ENCODE measurements around the gene ONECUT3.
"Not testable (repeated sequence)": the region's sequence is repeated elsewhere in the genome, so short reads cannot be mapped to it uniquely, and the experiment has no call there.

ONECUT3 gene

DNA sequence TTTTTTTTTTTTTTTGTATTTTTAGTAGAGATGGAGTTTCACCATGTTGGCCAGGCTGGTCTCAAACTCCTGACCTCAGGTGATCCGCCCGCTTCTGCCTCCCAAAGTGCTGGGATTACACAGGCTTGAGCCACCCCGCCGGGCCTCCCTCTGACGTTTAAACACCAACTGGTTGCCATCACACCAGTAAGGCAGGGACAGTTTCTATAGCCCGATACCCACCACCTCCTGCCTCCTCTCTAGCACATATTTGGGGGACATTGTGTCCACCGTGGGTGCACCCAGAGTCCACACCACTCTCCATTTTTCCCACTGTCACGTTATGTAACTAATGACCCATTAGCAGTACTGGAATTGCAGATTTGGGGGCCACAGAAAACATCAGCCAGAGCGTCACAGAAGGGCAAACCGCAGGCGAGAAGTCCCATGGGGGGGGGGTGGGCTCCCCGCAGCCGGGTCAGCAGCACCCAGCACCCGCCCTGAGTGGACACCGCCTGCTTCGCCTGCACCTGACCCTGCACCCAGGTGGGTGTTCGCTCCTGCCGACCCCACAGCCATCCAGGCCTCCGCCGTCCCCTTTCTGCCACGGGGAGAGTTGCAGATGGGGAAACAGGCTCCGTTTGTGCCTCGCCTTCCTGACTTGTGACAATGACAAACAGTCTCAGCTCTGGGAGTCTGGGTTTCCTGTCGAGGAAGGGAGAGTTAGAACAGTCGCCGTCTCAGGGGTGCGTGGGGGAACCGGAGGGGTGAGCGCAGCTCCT, 3.6 kb downstream of the ONECUT3 start:
- DNase-seq = no peak

DNA sequence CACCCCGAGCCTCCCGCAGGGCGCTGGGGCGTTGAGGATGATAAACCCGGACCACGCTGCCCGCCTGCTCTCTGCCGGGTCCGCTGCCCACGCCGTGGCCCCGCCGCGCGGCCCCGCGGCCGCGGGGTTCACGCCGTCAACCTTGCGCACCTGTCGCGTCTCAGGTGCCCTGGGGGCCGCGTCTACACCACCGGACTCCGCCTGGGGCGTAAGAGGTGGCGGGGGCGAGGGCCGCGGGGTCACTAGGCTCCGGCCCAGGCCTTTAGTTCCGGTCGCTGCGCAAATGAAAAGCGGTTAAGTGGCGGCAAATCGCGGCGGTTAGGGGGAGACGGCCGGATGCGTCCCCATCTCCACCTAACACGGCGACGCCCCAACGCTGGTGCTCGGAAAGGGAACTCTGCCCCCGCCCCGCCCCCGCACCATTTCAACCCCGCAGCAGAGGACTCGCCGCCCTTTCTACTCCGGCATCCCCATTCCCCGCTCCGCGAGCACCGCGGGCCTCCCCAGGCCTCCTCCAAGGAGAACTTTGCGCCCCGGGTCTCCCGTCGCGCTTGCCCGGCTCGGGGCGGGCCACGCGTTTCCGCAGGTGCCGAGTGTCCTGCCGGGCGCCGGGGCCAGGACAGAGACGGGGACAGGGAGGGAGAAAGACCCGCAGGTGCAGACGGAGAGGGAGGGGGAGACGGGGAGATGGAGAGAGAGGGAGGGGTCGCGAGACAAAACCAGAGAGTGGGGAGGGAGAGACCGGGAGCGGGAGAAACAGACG, 4.3 kb downstream of the ONECUT3 start:
- no peak for DNase-seq

GRCh38 chr19:1758231-1758577, 4.9 kb downstream of the ONECUT3 start:
- DNase-seq = no peak

DNA sequence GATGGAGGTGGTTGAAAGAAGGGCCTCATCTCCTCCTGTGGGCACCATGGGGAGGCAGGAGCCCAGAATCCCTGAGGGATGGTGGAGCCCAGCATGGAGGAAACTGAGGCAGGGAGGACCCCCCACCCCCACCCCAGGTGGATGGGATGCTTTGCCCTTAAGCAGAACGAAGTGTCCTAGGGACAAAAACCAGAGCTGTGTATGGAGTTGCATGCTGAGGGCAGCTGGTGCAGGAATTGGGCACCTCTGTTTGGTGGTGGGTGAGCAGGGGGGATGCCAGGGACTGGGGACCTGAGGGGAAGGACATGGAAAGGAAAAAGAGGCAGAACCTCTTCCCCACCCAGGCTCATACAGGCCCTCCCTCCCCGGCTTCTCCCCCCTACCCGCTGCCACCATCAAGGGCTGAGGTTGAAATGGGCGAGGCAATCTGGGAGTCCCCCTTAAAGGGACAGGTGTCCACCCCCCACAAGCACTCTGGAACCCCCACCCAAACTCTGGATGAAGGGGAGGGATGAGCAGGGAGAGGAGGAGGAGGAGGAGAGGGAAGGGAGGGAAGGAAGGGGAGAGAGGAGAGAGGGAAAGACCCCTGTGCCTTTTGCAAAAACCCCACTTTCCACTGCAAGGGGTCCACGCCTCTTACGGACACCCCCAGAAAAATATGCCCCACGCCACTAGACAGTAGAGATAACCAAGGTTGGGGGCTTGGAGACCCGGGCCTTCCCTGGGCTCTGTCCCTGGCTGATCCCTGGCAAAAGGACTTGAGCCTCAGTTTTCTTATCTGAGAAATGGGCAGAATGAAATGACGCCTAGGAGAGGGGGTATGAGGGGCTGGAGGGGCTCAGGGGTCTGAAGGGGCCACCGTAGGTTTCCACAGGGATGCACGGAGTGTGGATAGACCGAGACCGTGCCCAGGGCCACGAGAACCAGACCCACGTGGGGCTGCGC, 5.9 kb downstream of the ONECUT3 start:
- no peak for DNase-seq

- DNase-seq = no peak
These were observed 6.7 kb downstream of the ONECUT3 start for GRCh38 chr19:1760020-1760419.

DNA sequence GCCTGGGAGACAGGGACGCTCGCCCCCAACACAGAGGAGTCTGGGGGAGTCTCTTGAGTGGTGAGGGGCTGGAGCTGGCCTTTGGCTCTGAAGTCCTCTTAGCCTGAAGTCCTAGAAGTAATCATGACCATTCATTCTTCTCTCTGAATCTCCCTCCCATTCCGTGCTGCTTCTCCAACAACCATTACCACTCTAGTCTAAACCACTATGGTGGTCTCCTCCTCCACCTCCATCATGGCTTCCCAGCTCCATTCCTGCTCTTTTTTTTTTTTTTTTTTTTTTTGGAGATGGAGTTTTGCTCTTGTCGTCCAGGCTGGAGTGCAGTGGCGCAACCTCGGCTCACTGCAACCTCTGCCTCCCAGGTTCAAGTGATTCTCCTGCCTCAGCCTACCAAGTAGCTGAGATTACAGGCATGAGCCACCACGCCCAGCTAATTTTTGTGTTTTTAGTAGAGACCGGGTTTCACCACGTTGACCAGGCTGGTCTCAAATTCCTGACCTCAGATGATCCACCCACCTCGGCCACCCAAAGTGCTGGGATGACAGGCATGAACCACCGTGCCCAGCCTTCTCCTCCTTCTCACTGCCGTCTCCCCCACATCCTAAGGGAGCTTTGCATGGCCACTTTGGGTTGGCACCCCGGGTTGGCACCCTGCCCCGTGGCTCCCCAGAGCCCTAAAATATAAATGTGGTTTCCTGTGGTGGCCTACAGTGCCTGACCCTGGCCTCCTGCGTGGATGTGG, 7.7 kb downstream of the ONECUT3 start:
- not testable (repeated sequence) for DNase-seq

- no peak for DNase-seq
These were observed 8.4 kb downstream of the ONECUT3 start for GRCh38 chr19:1761528-1762242.

GRCh38 chr19:1762243-1763117, 9.2 kb downstream of the ONECUT3 start:
- no peak for DNase-seq

- no peak for DNase-seq
These were observed 10.6 kb downstream of the ONECUT3 start for GRCh38 chr19:1763648-1764639.

DNA sequence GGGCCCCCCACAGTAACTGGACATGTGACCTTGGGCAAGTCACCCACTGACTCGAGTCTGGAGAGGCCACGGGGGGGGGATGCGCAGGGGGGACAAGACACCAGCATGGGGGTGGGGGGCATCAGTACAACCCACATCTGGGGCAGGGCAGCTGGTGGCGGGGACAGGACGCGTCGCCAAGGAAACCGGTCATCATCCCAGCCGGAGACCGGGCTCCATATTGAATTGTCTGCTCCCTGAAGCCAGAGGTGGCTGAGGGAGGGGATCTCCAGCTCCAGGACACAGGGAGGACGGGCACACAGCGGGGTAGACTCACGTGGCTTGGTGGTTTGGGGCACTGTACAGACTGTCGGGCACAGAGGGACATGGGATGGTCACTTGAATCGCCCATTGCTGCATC, 11.4 kb downstream of the ONECUT3 start:
- no peak for DNase-seq

GRCh38 chr19:1765232-1765903, 12.1 kb downstream of the ONECUT3 start:
- DNase-seq = no peak

GRCh38 chr19:1765904-1766799, 12.8 kb downstream of the ONECUT3 start:
- no peak for DNase-seq

- DNase-seq = no peak
These were observed 13.6 kb downstream of the ONECUT3 start for GRCh38 chr19:1766800-1767352.

DNA sequence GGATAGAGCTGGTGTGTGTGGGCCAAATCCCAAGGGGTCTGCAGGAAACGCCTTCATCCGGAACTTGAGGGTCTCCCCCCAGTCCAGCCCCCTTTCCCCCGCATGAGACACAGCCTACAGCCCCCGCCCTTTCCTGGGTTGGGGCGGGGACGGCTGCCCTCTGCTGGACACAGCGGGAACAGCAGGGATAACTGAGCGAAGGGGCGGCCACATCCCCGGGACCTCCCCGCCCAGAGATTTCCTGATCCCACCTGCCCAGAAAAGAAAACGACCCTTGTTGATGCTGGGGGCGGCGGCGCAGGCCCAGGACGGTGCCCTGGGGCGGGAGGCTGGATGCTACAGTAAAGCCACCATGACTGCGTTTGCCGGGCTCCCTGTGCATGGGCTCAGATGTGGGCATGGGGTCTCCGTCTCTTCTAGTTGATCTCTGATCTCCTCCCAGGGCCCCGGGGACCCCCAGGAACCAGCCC, 14.2 kb downstream of the ONECUT3 start:
- DNase-seq = no peak

DNA sequence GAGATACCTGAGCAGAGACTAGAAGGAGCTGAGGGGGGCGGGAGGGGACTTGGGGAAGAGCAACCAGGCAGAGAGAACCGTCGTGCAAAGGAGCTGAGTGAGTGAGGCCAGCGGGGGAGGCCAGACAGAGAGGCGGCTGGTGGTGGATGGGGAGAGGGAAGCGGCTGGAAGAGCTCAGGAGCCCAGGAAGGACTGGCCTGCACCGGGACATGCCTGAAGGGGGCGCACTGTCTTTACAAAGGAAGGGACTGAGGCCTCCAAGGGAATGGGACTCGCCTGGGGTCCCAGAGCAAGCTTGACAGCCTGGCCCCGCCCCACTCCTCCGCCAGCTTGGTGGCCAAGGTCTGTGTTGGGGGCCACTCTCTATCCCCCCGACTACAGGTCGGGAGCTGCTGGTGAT, 14.9 kb downstream of the ONECUT3 start:
- no peak for DNase-seq

GRCh38 chr19:1768918-1769644, 15.8 kb downstream of the ONECUT3 start:
- no peak for DNase-seq

DNA sequence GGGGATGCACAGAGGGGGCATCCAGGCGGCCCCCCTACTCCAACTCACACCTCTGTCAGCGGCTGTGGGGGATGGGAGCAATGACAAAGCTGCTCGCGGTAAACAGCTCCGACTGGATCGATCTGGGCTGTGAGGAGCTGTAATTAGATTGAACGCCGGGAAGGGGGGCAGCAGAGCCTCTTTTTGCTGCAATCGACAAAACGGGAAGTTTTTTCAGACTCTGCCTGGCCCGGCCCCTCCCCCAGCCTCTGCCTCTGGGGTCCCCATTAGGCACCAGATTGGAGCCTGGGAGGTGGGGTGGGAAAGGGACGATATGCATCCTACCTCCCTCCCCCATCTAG, 16.3 kb downstream of the ONECUT3 start:
- DNase-seq = no peak

Measured in NCI-H2227 treated with DMSO at 0.1 percent for 48 hours (cell line).